GM10266 (cell line): ENCODE data around the gene HDAC9.

Experiments
- DNase-seq: peaks from one replicate; pipeline ENCODE4 v3.0.0; 2012; ENCODE audit errors: extremely low spot score
- CTCF ChIP-seq: IDR thresholded peaks from 2 replicates; pipeline ENCODE4 v1.5.1; 2012; ENCODE audit warnings: mild to moderate bottlenecking, low read depth; ENCODE audit not compliant: control insufficient read depth, insufficient read depth; ENCODE audit errors: missing control alignments

The HDAC9 gene

GRCh38 chr7:18521236-18521589, 25.7 kb downstream of the HDAC9 start:
- no peak for DNase-seq
- no peak for TF ChIP-seq CTCF

- TF ChIP-seq CTCF, result no peak
- DNase-seq, result peak; percentile 24
Observed at GRCh38 chr7:18521945-18522566, 26.5 kb downstream of the HDAC9 start.

GRCh38 chr7:18524248-18524647, 28.7 kb downstream of the HDAC9 start:
- TF ChIP-seq CTCF, result no peak
- no peak for DNase-seq

GRCh38 chr7:18526368-18526878, 30.9 kb downstream of the HDAC9 start:
- TF ChIP-seq CTCF, result no peak
- DNase-seq, result no peak

- TF ChIP-seq CTCF, result no peak
- DNase-seq, result no peak
Observed at GRCh38 chr7:18529239-18529638, 33.7 kb downstream of the HDAC9 start.

- TF ChIP-seq CTCF, result no peak
- peak; percentile 19 for DNase-seq
Observed at GRCh38 chr7:18530224-18531179, 35.0 kb downstream of the HDAC9 start.

- TF ChIP-seq CTCF, result no peak
- no peak for DNase-seq
Observed at GRCh38 chr7:18531539-18531938, 36.0 kb downstream of the HDAC9 start.
